SK-N-SH (cell line): ENCODE data around the gene FGF19. TPM values are rescaled to one million over a fixed set of nuclear protein-coding genes. Genes with fewer than 3 reads are reported as not detected.

Experiments used
- CTCF ChIA-PET: fragments of 300-600, 350-600 bp; formaldehyde crosslinking; extraction: SDS; loops from one replicate; lab custom pipeline; 2021; lab: Yijun Ruan, JAX
- POLR2A ChIA-PET: fragments of 350-600 bp; sonication (Branson Sonifier 250); formaldehyde crosslinking; extraction: SDS; loops from one replicate; lab custom pipeline; 2020; ENCODE audit warnings: antibody characterized with exemption, inconsistent platforms; lab: Yijun Ruan, JAX
- DNase-seq: peaks from one replicate; pipeline ENCODE4 v3.0.0; 2012
- H2AFZ ChIP-seq: fragments of 200-600 bp; sonication (generic); 2 replicates; pipeline ENCODE4 v1.8.1; 2016; ENCODE audit warnings: antibody characterized with exemption, mild to moderate bottlenecking, low read depth
- H3F3A ChIP-seq: fragments of 200-600 bp; sonication (generic); replicated peaks from 2 replicates; pipeline ENCODE3; 2016; ENCODE audit warnings: antibody characterized with exemption, mild to moderate bottlenecking; ENCODE audit not compliant: insufficient read depth
- H3K27ac ChIP-seq, 2 experiments: fragments of 200-500 bp in 1 of 2; fragments of 200-600 bp in 1 of 2; sonication (Bioruptor generic) in 1 of 2; sonication (generic), shearing (Covaris generic) in 1 of 2; 2 replicates each; pipeline versions ENCODE4 v1.5.1 to v1.6.1; 2014 to 2016; ENCODE audit warnings: low read depth in 2 of 2, inconsistent platforms in 1 of 2, low read length in 1 of 2, mild to moderate bottlenecking in 1 of 2, mixed read lengths in 1 of 2
- H3K27me3 ChIP-seq: fragments of 200-600 bp; sonication (generic), shearing (Covaris generic); 2 replicates; pipeline ENCODE4 v1.6.1; 2016; ENCODE audit warnings: mixed run types; ENCODE audit not compliant: insufficient read depth
- H3K36me3 ChIP-seq, 2 experiments: fragments of 200-500 bp in 1 of 2; fragments of 200-600 bp in 1 of 2; sonication (Bioruptor generic) in 1 of 2; sonication (generic) in 1 of 2; replicated peaks in 1 of 2; 2 replicates each; pipeline versions ENCODE3 to v1.5.1; 2014 to 2016; ENCODE audit warnings: low read length in 1 of 2, mild to moderate bottlenecking in 1 of 2; ENCODE audit not compliant: insufficient read depth in 2 of 2, control insufficient read depth in 1 of 2
- H3K4me1 ChIP-seq, 2 experiments: fragments of 200-500 bp in 1 of 2; fragments of 200-600 bp in 1 of 2; sonication (Bioruptor generic) in 1 of 2; sonication (generic), shearing (Covaris generic) in 1 of 2; 2 replicates each; pipeline versions ENCODE4 v1.5.1 to v1.6.1; 2014 to 2016; ENCODE audit warnings: low read depth in 1 of 2, low read length in 1 of 2, mixed run types in 1 of 2; ENCODE audit not compliant: insufficient read depth in 2 of 2, control insufficient read depth in 1 of 2
- H3K4me2 ChIP-seq: fragments of 200-600 bp; sonication (generic), shearing (Covaris generic); 2 replicates; pipeline ENCODE4 v1.6.1; 2017; ENCODE audit warnings: mixed run types
- H3K4me3 ChIP-seq, 2 experiments: fragments of 200-500 bp in 1 of 2; fragments of 200-600 bp in 1 of 2; sonication (Bioruptor generic) in 1 of 2; sonication (generic), shearing (Covaris generic) in 1 of 2; 2 replicates each; pipeline versions ENCODE4 v1.5.1 to v1.8.1; 2014 to 2016; ENCODE audit warnings: low read depth in 2 of 2, inconsistent platforms in 1 of 2, low read length in 1 of 2, mild to moderate bottlenecking in 1 of 2, mixed read lengths in 1 of 2, moderate library complexity in 1 of 2
- H3K79me2 ChIP-seq: fragments of 200-600 bp; sonication (generic); 2 replicates; pipeline ENCODE4 v1.8.1; 2017; ENCODE audit warnings: mild to moderate bottlenecking; ENCODE audit not compliant: insufficient read depth
- H3K9ac ChIP-seq: fragments of 200-600 bp; sonication (generic); 2 replicates; pipeline ENCODE4 v1.6.1; 2017; ENCODE audit warnings: mixed run types
- H3K9me2 ChIP-seq: fragments of 200-600 bp; sonication (generic); 2 replicates; pipeline ENCODE4 v1.6.1; 2017; ENCODE audit warnings: mixed run types
- H3K9me3 ChIP-seq: fragments of 200-600 bp; sonication (generic); 2 replicates; pipeline ENCODE4 v1.6.1; 2017; ENCODE audit warnings: mixed run types, mild to moderate bottlenecking, moderate library complexity
- H4K20me1 ChIP-seq: fragments of 200-600 bp; sonication (generic); 2 replicates; pipeline ENCODE4 v1.6.1; 2017; ENCODE audit warnings: mild to moderate bottlenecking, mixed run types; ENCODE audit not compliant: insufficient read depth
- CTCF ChIP-seq: fragments of 200-600 bp; sonication (generic); IDR thresholded peaks from 2 replicates; pipeline ENCODE4 v1.6.1; 2017; ENCODE audit warnings: antibody characterized with exemption, mild to moderate bottlenecking, moderate library complexity
- ELF1 ChIP-seq: IDR thresholded peaks from 2 replicates; pipeline ENCODE4 v1.4.0; 2012
- EP300 ChIP-seq, 2 experiments: IDR thresholded peaks; 2 replicates each; pipeline versions ENCODE4 v1.4.0 to v1.6.1; 2012; ENCODE audit warnings: borderline replicate concordance in 1 of 2, low read depth in 1 of 2, low read length in 1 of 2
- EZH2phosphoT487 ChIP-seq: fragments of 200-600 bp; sonication (generic); IDR thresholded peaks from 2 replicates; pipeline ENCODE4 v1.6.1; 2017; ENCODE audit warnings: low read depth, mixed run types, mild to moderate bottlenecking, antibody characterized with exemption, moderate library complexity, borderline replicate concordance
- FOSL2 ChIP-seq: IDR thresholded peaks from 2 replicates; pipeline ENCODE4 v1.4.0; 2012; ENCODE audit warnings: low read depth, mild to moderate bottlenecking, moderate library complexity, borderline replicate concordance
- FOXJ3 ChIP-seq: sonication (generic); formaldehyde crosslinking; IDR thresholded peaks from 2 replicates; pipeline ENCODE4 v1.5.1; 2020; ENCODE audit warnings: mild to moderate bottlenecking, missing genetic modification reagents
- GATA2 ChIP-seq: sonication (generic); formaldehyde crosslinking; IDR thresholded peaks from 2 replicates; pipeline ENCODE4 v1.5.0; 2020; ENCODE audit warnings: mild to moderate bottlenecking, missing genetic modification reagents
- JUND ChIP-seq: IDR thresholded peaks from 2 replicates; pipeline ENCODE4 v1.4.0; 2012
- MEF2A ChIP-seq: IDR thresholded peaks from 2 replicates; pipeline ENCODE4 v1.4.0; 2012; ENCODE audit warnings: low read depth, borderline replicate concordance
- NRF1 ChIP-seq: IDR thresholded peaks from 2 replicates; pipeline ENCODE4 v1.6.1; 2012; ENCODE audit warnings: low read depth, mild to moderate bottlenecking, low read length
- RXRA ChIP-seq: IDR thresholded peaks from 2 replicates; pipeline ENCODE4 v1.4.0; 2012; ENCODE audit warnings: low read depth, mild to moderate bottlenecking, borderline replicate concordance
- TCF12 ChIP-seq: IDR thresholded peaks from 2 replicates; pipeline ENCODE4 v1.4.0; 2012
- USF1 ChIP-seq: IDR thresholded peaks from 2 replicates; pipeline ENCODE4 v1.4.0; 2012; ENCODE audit warnings: low read depth, borderline replicate concordance
- YY1 ChIP-seq: IDR thresholded peaks from 2 replicates; pipeline ENCODE4 v1.4.0; 2012; ENCODE audit warnings: low read depth, mild to moderate bottlenecking
- WGBS: methylation state at CpG from one replicate; pipeline ENCODE4 v1.1.6; 2017; ENCODE audit warnings: low lambda C conversion rate; 5-methylcytosine and 5-hydroxymethylcytosine counted together
- polyA plus RNA-seq, 3 experiments: library from polyadenylated mRNA; depleted of rRNA; stranded (reverse); fragments of >200 nt; gene quantifications; 2 replicates each; pipeline ENCODE4 v1.2.3, GENCODE V29; 2012

FGF19 gene
- polyA plus RNA-seq, 1 of the 3 experiments (the other 2 are of a cell fraction), result not detected

- TF ChIP-seq RXRA (no peak), GATA2 (CRISPR knock-in tag) (no peak), JUND (no peak), YY1 (no peak), FOSL2 (no peak), TCF12 (no peak)
- TF ChIP-seq, all 33 proteins: peak for 0
These were observed 31.0 kb upstream of the FGF19 start (continued) for GRCh38 chr11:69734841-69735240.

GRCh38 chr11:69734367-69734766 lies 30.5 kb upstream of the FGF19 start:
- H3K4me3 ChIP-seq, result no peak overlapping the region

GRCh38 chr11:69732910-69733309 lies 29.1 kb upstream of the FGF19 start:
- POLR2A ChIA-PET, result interaction anchor here (0.7 kb wide), 1 partner anchor 30 kb away, joined by 3 read pairs; no protein-coding TSS in a partner anchor
- Histone ChIP-seq H3K9ac (no peak overlapping the region), H3K9me3 (no peaks in the 10 kb centered on the region), H3K4me2 (no peak overlapping the region), H3K4me1 (no peaks in the 10 kb centered on the region), H3K4me3 (no peak overlapping the region), H3F3A (no peaks in the 10 kb centered on the region), H2AFZ (no peak overlapping the region), H4K20me1 (no peaks in the 10 kb centered on the region), H3K27ac (no peak overlapping the region), H3K79me2 (no peaks in the 10 kb centered on the region), H3K36me3 (no peaks in the 10 kb centered on the region), H3K9me2 (no peaks in the 10 kb centered on the region), H3K27me3 (0 out of 2 replicates have a peak, but pooled peaks cover 14% of the 10 kb centered on the region)
- TF ChIP-seq MEF2A (no peak), EP300 (IDR thresholded peaks at IDR 0.05; ENCODE audit: borderline replicate concordance in 1 of 2, low read depth in 1 of 2, low read length in 1 of 2) (no peak), RXRA (no peak), ELF1 (no peak), CTCF (no peak), FOSL2 (no peak), USF1 (no peak), FOXJ3 (CRISPR knock-in tag) (no peak)
- WGBS, result 31% methylated on average over 6 of the region's 7 CpGs
- DNase-seq, result no peak
- CTCF ChIA-PET, result no interaction called here

More at GRCh38 chr11:69734367-69734766, 30.5 kb upstream of the FGF19 start:
- no peaks in the 10 kb centered on the region for H3K4me1 ChIP-seq
- WGBS, result 29% methylated on average over 2 of the region's 2 CpGs
- no peak overlapping the region for H2AFZ ChIP-seq
- H3K9me2 ChIP-seq, result no peaks in the 10 kb centered on the region
- ChIA-PET CTCF (interaction anchor here (1.0 kb wide), 1 partner anchor 148 kb away, joined by 3 read pairs; no protein-coding TSS in a partner anchor), POLR2A (no interaction called here)
- no peaks in the 10 kb centered on the region; the same call in 1 of the 2 replicates for H3K27me3 ChIP-seq
- no peak for DNase-seq
- H3K4me2 ChIP-seq, result no peak overlapping the region
- no peaks in the 10 kb centered on the region for H3F3A ChIP-seq
- TF ChIP-seq EZH2phosphoT487, result no peak
- TF ChIP-seq NRF1, result no peak
- no peak for TF ChIP-seq JUND
- H3K27ac ChIP-seq, result no peak overlapping the region
- no peaks in the 10 kb centered on the region for H3K36me3 ChIP-seq
- H3K79me2 ChIP-seq, result no peaks in the 10 kb centered on the region
- no peak overlapping the region for H3K9ac ChIP-seq
- H4K20me1 ChIP-seq, result no peaks in the 10 kb centered on the region
- no peaks in the 10 kb centered on the region for H3K9me3 ChIP-seq
